GM19438 (cell line): ENCODE results near the gene POMT1.

Source experiments
- ATAC-seq: cut with Tn5 transposase; IDR thresholded peaks from one replicate; pipeline ENCODE4 v1.9.1; 2021; ENCODE audit warnings: low read depth; ENCODE audit not compliant: unreplicated experiment

POMT1 gene

DNA sequence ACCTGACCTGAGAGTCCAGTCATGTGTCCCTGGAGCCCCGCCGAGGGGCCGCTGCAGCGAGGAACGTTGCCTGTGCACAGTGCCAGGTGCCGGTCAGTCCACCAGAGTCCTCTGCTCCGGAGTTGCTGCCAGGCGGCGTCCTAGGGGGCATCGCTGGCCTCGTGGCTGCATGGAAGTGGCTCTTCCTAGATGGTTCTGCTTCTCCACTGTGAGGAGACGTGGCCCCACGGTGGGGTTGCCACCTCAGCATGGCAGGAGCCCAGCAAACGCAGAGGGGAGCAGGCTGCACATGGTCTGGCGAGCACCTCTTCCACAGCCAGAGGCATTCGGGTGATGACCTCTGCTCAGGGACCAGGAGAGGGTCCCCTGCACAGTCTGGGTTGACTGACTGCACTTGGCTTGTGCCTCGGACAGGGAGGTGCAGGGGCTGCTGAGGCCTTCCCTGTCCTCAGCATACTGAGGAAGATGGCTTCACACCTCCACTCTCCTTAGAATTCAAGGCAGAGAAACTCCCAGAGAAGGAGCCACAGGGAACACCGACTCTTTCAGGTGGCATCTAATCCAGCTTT lies 25.9 kb upstream of the POMT1 start:
- no peak for ATAC-seq

DNA sequence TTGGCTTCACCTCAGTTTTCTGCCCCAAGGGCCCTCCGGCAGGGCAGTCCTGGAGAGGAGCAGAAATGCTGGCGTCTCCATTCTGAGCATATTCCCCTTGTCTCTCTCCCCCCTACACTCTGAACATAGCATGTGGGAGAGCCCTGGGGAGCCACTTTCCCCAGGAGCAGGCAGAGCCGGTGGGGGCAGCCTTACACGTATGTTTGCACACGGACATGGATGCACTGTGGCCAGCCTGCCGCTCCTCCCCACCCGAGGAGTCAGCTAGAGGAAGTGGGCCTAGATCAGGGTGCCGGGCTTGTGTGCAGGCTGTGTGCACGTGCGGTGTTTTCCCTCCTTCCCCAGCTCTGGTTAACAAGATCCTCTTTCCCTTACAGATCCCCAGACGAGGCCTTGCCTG lies 25.4 kb upstream of the POMT1 start:
- ATAC-seq = no peak

DNA sequence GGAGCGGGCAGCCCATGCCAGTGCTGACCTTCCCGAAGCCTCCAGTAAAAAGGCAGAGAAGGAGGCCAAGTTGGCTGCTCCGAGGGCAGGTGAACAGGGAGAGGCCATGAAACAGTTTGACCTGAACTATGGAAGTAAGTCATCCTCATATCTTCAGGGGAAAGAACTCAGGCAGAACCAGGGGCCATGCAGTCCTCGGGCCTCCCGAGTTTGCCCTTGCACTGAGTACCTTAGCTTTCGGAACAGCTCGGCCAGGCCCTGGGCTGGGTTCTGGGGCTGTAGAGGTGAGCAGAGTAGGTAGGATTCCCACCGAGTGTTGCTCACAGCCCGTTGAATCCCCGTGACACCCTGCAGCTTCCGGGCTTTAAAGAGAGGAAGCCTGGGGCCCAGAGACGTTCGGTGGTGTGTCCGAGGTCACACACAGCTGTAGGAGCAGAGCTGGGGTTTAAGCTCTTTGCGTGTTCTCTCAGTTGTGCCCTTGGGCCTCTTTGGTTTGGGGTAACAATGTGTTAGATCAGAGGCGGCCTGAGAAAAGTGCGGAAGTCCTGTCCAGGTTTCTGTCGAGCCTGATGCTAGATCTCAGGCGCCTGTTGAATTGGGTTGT lies 24.8 kb upstream of the POMT1 start:
- ATAC-seq = no peak

DNA sequence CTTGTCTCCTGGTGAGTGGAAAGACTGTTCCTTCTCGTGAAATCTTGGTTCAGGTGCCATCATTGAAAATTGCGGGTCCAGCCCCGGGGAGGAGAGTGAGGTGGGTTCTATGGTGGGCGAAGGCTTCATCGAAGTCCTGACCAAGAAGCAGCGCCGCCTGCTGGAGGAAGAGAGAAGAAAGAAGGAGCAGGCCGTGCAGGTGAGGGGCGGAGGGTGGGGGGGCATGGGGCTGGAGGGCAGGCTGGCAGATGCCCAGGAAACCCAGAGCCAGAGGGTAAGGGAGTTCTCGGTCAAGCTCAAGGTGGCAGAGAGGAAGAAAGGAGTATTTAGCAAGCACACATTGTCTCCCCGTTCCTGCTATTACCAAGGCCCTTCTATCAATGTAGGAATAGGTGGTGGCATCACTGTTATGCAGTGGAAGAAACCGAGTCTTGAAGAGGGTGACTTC lies 24.3 kb upstream of the POMT1 start:
- no peak for ATAC-seq

DNA sequence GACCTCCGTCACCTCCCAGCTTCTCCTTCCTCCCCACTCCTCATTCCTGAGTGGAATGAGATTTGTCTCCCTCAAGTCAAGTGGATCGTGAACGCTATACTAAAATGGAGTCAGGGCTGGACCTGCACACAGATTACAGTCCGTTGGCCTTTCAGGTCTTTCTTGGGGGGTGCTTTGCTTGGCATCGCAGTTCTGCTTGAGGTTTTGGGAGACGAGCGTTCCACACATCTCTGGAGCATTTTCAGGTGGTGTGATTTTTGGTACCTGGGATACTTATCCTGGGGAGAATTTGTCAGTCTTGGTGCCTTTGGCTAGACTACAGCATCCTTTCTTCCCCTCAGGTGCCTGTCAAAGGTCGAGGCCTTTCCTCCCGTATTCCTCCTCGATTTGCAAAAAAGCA lies 23.8 kb upstream of the POMT1 start:
- ATAC-seq = no peak

DNA sequence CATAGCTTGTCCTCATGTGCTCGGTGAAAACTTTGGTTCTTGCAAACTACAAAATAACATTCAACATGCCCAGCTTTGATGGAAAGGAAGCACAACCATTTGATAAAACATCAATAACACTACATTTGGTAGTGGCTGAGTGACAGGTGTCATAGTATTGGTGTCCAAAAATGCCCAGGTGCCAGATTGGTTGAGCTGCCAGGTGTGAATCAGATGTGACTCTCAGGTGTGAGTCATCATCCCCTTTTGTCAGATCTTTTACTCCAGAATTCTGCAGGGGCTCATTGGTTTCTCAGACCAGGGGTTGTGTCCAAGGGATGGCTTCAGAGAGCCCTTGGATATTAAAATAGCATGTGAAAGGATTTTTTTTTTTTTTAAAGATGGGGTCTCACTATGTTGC lies 22.5 kb upstream of the POMT1 start:
- ATAC-seq = no peak

DNA sequence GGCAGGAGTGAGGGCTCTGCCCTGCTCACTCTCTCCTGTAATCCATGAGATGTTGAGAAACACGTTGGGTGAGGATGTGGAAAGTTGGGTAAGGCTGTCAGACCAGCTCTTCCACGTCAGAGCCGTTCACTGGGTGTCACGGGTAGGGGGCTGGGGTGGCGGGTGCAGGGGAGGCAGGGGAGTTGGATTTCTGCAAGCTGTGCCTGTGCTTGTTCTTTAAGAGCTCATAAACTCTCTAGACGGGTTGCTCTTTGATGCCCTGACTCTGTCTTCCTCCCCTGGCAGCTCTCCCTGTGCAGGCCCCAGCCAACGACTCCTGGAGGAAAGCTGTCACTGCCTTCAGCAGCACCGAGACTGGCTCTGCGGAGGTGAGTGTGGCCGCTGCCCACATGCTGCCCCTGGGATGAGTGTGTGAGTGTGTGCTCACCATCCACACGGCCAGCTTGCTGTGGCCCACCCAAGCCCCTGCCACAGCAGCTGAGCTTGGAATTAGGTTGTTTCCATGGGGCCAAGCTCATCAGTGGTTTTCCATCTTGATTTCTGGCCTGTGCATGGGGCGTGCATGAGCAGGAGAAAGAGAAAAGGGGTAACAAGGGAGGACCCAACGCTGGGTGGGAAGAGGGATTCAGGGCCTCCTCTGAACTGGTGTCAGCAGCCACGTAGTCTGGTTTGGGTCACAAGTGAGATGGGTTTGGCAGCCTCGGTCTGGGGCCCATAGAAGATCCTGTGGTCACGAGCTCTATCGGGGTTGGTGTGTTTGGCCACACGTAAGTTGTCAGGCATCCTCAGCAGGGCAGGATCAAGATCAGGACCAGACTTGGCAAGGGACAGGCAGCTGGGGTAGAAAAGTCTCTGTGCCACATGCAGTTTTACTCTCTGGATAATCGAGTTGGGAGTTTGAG lies 21.0 kb upstream of the POMT1 start:
- ATAC-seq = no peak

DNA sequence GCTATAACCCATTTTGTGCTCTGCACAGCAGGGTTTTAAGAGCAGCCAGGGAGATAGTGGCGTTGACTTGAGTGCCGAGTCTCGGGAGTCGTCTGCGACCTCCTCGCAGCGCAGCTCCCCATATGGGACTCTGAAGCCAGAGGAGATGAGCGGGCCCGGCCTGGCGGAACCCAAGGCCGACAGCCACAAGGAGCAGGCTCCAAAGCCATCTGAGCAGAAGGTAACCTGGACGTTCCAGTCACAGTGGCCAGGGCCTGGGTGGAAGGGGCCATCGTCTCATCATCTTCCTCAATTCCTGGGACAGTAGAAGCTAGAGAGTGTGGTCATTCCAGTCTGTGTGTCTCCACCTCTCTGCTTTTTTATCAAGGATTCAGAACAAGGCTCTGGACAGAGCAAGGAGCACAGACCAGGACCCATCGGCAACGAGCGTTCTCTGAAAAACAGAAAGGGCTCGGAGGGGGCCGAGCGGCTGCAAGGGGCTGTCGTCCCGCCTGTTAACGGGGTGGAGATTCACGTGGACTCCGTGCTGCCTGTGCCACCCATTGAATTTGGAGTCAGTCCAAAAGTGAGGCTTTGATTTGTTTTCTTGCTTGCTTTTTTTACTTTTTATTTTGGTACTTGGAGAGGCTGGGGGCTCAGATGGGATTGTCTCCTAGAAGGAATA lies 20.2 kb upstream of the POMT1 start:
- ATAC-seq = no peak

DNA sequence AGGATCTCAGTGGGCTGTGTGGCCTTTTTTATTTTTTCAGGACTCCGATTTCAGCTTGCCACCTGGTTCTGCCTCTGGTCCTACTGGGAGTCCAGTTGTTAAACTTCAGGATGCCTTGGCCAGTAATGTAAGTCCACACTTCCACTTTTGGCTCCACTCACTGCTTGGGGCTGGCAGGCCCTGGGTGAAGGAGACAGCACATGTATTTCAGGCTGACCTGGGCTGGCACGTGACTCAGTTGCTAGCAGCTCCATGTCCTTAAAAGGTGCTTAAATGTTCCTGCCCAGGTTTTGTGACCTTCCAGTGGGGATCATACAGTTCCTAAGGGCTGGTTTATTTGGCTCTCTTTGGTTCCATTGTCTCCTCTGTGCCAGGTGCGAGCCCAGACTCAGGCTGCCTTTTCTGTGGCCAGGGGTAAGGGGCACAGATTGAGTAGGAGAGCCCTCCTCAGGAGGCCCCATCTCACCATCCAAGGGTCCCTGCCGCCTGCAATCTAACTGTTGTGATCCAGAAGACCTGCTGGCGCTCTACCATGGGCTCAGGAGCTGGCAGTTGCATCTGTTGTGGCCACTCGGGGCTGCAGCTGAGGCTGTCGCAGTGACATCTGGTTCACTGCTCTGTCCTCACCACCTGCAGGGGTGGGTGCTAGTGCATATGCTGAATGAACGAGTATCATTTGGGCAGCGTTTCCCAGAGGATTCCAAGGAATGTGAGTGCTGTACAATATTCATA lies 19.2 kb upstream of the POMT1 start:
- ATAC-seq = no peak

DNA sequence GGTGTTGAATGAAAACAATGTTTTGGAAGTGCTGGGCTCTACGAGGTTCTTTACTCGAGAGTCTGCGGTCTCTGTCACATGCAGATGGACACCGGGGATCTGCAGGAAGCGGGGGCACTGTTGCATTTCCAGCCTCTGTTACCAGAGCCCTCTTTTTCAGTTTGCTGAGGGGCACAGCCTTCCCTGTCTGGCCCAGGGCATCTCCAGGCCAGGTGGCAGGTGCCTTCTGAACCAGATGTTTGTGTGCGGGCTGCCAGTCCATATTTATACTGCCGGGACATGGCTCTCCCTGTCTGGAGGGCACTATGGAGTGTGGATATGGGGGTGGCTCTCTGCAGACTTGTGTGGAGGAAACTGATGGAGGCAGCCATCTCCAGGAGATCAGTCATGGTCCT lies 18.7 kb upstream of the POMT1 start:
- ATAC-seq = no peak

DNA sequence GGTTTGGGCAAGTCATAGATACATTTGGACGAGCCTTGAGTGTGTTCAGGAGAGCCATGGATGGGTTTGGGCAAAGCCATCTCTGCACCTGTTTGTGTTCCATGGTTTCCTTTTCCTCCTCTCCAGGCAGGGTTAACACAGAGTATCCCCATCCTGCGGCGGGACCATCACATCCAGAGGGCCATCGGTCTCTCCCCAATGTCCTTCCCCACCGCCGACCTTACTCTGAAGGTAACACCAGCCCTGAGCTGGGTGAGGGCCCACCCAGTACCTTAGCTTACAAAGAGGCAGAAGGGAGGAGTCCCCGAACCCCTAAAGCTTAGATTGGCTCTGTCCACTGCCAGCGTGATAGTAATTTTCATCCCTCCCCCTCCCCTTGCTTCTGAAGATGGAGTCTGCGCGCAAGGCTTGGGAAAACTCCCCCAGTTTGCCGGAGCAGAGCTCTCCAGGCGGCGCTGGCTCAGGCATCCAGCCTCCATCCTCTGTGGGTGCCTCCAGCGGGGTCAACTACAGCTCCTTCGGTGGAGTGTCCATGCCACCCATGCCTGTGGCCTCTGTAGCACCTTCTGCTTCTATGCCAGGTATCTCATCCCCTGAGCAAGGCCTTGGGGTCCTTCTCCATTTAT lies 18.0 kb upstream of the POMT1 start:
- no peak for ATAC-seq

DNA sequence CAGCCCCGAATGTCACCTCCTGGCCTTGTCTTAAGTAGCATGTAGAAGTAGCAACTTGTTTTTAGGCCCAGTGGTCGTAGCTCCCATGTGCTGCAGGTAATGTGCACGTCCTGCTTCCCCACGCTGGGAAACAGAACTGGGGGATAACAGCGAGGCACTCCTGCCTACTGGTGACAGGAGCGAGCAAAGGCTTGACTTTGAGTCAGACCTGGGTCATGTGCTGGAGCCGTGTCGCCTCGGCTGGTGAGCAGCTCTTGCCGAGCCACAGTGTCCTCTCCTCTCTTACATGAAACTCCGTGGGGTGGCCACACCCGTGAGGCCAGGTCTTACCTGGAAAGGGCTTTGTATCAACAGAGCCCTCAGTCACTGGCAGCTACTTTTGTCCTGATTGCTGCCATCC lies 17.5 kb upstream of the POMT1 start:
- no peak for ATAC-seq

DNA sequence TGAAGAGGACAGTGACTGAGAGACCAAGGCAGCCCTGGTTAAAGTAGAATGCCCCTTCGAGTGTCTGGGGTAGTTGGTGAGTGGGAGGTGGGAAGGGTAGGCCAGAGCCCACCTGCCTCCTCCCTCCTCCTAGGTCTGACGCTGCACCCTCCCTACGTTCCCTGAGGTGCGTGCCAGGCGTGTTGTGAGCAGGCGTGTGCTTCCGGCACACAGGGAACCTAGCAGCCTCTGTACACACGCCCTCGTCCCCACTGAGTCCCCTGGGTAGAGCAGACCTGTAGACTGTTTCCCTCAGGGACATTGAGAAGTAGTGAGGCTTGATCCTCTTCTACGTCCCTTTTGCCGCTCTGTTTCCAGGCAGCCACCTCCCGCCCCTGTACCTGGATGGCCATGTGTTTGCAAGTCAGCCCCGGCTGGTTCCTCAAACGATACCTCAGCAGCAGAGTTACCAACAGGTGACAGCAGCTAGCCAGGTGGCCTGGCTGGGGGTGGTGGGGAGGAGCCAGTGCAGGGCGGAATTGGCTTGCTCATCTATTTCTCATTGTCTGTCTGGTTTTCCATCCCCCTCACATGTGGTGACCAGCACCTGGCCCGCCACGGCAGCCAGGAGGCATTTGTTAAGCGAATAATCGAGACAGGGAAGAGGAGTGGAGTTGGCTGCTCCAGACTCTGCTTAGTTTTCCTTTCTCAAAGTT lies 16.8 kb upstream of the POMT1 start:
- ATAC-seq = no peak

DNA sequence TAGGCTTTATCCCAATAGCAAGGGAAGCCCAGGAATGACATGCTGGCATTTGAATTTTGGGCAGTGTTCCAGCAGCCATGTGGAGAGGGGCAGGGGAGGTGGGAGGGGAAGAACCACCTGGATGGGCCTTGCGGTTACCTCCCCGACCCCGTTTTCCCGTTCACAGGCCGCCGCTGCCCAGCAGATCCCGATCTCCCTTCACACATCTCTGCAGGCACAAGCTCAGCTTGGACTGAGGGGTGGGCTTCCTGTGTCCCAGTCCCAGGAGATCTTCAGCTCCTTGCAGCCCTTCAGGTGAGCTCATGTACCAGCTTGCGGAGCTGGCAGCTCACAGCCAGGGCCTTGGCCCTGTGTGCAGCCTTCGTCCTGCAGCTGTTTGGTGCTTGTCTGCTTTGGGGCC lies 15.7 kb upstream of the POMT1 start:
- ATAC-seq = no peak

DNA sequence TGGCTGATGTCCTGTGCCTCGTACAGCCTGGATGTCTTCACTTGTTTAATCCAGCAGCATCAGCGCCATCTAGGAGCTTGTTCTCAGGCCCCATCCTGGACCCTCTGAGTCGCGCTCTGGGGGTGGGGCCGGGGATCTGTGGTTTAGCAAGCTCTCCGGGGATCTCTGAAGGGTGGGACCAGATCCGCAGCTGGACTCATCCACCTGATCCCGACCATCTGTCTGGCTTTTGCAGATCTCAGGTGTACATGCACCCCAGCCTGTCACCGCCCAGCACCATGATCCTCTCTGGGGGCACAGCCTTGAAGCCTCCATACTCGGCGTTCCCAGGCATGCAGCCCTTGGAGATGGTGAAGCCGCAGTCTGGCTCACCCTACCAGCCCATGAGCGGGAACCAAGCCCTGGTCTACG lies 15.1 kb upstream of the POMT1 start:
- ATAC-seq = no peak

DNA sequence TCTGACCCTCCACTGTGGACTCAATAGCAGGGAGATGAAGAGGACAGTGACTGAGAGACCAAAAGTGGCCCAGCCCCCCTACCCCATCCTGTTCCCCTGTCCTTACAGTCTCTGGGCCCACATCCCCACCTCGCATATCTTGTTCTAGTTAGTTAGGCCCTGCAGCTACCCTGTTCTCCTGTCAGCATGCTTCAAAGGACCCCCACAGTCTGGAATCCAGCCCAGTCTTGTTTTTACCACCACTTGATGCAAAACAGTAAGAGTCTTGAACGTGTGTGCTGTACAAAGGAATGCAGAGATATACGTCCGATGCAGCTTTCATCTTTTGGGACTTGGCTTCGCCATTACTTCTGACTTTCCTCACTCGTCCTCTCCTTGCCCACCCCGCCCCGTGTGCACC lies 12.2 kb upstream of the POMT1 start:
- ATAC-seq = no peak

DNA sequence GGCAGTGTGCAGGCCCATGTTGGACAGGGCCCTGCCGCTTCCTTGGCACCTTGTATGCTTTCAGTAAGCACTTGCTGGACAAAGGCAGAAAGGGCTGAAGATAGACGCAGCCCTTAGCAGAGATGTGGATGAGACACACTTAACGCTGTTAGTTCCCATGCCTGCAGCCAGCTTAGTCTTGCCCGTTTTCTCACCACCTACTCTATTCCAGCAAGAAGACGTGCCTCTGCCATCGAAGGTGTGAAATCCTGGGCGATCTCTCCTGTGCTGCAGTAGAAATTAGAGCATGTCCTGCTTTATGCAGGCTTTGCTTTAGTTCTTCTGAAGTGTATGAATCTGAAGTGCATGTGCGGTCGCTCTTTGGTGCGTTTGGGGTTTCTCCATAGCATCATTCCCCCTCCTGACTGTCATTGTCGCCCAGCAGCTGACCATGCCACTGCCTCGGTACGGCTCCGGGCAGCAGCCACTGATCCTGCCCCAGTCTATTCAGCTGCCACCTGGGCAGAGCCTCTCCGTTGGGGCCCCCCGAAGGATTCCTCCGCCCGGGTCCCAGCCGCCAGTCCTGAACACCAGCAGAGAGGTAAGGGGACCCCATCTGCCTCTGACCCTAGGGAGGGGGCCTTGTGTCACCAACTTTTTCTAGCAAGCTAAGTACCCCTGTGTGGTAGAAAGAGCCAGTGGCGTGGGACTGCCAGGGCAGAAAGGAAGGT lies 11.6 kb upstream of the POMT1 start:
- ATAC-seq = no peak

DNA sequence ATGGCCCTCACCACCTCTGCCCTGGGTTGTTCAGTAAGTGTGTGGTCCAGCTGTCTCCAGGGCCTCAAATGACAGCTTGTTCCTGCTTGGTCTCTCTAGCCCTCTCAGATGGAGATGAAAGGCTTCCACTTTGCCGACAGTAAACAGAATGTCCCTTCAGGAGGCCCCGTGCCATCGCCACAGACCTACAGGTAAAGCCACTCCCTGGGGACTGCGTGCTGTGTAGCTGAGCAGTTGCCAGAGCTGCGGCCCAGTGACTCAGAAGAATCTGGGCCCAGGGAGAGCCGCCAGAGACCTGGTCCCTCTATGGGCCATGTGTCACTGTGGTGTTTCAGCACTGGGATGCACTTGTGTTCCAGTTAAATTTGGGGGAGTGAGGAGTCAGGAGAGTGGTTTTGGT lies 10.6 kb upstream of the POMT1 start:
- no peak for ATAC-seq

DNA sequence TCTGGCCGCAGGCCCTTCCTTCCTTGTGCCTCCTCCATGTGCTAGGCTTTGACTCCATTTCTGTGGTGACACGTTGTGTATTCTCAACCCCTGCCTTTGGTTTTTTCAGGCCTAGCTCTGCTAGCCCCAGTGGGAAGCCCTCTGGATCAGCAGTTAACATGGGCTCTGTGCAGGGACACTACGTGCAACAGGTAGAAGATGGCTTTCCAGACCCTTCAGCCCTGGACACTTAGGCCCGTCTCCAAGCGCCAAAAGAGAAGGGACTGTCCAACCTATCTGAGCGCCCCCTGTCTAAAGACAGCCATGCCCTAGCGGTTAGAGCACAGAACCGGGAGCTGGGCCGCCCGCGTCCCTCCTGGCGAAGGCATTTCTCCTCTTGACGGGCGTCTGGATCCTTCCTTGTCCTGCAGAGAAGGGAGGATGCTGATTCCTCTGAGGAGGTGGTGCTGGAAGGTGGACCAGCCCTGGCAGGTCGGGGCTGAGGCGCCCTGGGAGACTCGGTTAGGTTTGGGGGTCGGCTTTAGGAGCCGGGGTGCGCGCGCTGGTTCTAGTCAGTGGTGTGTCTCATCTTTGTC lies 8.3 kb upstream of the POMT1 start:
- ATAC-seq = no peak
